Endothelial cell of umbilical vein (primary cell): ENCODE measurements around the gene CHST8.

Experiments used
- EZH2 ChIP-seq: IDR thresholded peaks from 2 replicates; pipeline ENCODE4 v1.6.1; 2012; ENCODE audit warnings: borderline replicate concordance, low read depth, mild to moderate bottlenecking, moderate library complexity, low read length, inconsistent platforms; ENCODE audit not compliant: severe bottlenecking
- POLR2AphosphoS5 ChIP-seq: IDR thresholded peaks from 2 replicates; pipeline ENCODE4 v1.6.1; 2012; ENCODE audit warnings: low read depth, mild to moderate bottlenecking, control low read depth, low read length, moderate library complexity; ENCODE audit not compliant: insufficient read depth
- TF ChIP-seq, protein P1 (sequence below): IDR thresholded peaks from 2 replicates; pipeline ENCODE4 v1.6.1; 2011; ENCODE audit not compliant: insufficient read depth, insufficient read length
- TF ChIP-seq, protein P2 (sequence below), 2 donors: IDR thresholded peaks; 1 replicate in 1 of 2; 2 replicates in 1 of 2; pipeline ENCODE4 v1.5.1; 2011; ENCODE audit warnings: low read length in 2 of 2, mild to moderate bottlenecking in 2 of 2, moderate library complexity in 2 of 2, control low read depth in 1 of 2, inconsistent platforms in 1 of 2, low read depth in 1 of 2; ENCODE audit not compliant: insufficient read depth in 1 of 2; ENCODE audit errors: extremely low read depth in 1 of 2

DNA sequence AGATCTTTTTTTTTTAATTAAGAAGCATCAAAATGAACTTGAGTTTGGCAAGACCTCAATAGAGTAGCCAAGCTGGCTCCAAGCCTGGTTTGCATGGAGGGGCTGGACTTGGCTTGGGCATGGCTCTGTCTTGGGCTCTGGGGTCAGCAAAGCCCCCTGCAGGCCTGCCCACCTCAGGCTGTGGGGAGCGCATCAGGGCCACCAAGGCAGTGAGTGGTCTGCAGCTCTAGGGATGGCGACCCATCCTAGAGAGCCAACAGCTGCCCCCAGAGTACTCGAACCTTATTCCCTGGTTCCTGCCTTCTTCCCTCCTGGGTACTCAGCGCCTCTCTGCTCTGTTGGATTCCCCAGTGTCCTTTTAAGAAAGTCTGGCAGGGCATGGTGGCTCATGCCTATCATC lies 5.4 kb upstream of the CHST8 start:
- TF ChIP-seq POLR2AphosphoS5 = no peak
- TF ChIP-seq EZH2 = no peak
- TF ChIP-seq, protein P1, sequence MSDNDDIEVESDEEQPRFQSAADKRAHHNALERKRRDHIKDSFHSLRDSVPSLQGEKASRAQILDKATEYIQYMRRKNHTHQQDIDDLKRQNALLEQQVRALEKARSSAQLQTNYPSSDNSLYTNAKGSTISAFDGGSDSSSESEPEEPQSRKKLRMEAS = no peak
- TF ChIP-seq, protein P2, sequence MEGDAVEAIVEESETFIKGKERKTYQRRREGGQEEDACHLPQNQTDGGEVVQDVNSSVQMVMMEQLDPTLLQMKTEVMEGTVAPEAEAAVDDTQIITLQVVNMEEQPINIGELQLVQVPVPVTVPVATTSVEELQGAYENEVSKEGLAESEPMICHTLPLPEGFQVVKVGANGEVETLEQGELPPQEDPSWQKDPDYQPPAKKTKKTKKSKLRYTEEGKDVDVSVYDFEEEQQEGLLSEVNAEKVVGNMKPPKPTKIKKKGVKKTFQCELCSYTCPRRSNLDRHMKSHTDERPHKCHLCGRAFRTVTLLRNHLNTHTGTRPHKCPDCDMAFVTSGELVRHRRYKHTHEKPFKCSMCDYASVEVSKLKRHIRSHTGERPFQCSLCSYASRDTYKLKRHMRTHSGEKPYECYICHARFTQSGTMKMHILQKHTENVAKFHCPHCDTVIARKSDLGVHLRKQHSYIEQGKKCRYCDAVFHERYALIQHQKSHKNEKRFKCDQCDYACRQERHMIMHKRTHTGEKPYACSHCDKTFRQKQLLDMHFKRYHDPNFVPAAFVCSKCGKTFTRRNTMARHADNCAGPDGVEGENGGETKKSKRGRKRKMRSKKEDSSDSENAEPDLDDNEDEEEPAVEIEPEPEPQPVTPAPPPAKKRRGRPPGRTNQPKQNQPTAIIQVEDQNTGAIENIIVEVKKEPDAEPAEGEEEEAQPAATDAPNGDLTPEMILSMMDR (IDR thresholded peaks at IDR 0.05; ENCODE audit: extremely low read depth in 1 of 2, insufficient read depth in 1 of 2, low read depth in 1 of 2, low read length in 2 of 2) = no peak
